ENCODE results near the gene BATF3.

Gene BATF3

DNA sequence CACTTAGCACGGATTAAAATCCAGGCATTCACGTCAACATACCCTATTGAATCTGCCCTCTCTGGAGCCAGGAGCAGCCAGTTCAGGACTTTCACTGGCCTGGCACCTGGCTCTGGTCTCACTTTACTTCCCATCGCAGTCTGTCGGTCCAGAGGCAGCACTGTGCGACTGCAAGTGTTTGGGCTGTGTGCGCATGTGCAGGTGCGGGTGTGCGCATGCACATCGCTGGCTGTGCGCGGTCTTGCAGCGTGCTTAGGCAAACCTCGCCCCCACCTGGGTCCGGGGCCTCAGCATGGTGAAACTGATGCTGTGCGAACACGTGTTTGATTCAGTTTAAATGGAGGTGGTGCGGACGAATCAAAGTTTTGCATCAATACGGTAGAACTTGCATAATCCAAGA, 53.1 kb downstream of the BATF3 start:
- Histone ChIP-seq H3K9ac (ENCODE audit: low read depth, low read length, poor library complexity, severe bottlenecking) (no peak overlapping the region), H3K9me3 (ENCODE audit: insufficient read depth, low read depth, low read length) (no peaks in the 10 kb centered on the region), H3K4me2 (ENCODE audit: low read depth, low read length, poor library complexity, severe bottlenecking) (no peak overlapping the region), H3K27me3 (ENCODE audit: insufficient read depth, low read length, poor library complexity, severe bottlenecking) (no peaks in the 10 kb centered on the region), H2AFZ (ENCODE audit: low read length) (no peak overlapping the region), H4K20me1 (ENCODE audit: insufficient read depth, low read length, poor library complexity, severe bottlenecking) (no peaks in the 10 kb centered on the region), H3K9me2 (replicated peaks; ENCODE audit: low read depth, low read length) (no peaks in the 10 kb centered on the region), H3K36me3 (ENCODE audit: insufficient read depth, low read length) (no peaks in the 10 kb centered on the region), H3F3A (ENCODE audit: low read depth) (no peaks in the 10 kb centered on the region), H3K4me3 (ENCODE audit: low read length, poor library complexity, severe bottlenecking) (no peak overlapping the region), H3K4me1 (ENCODE audit: insufficient read depth, low read length, poor library complexity, severe bottlenecking) (peaks cover 15% of the 10 kb centered on the region), H3K79me2 (ENCODE audit: insufficient read depth, low read length) (no peaks in the 10 kb centered on the region)
- TF ChIP-seq EZH2phosphoT487 (IDR thresholded peaks at IDR 0.05; ENCODE audit: borderline replicate concordance) = no peak
- TF ChIP-seq, protein P1, sequence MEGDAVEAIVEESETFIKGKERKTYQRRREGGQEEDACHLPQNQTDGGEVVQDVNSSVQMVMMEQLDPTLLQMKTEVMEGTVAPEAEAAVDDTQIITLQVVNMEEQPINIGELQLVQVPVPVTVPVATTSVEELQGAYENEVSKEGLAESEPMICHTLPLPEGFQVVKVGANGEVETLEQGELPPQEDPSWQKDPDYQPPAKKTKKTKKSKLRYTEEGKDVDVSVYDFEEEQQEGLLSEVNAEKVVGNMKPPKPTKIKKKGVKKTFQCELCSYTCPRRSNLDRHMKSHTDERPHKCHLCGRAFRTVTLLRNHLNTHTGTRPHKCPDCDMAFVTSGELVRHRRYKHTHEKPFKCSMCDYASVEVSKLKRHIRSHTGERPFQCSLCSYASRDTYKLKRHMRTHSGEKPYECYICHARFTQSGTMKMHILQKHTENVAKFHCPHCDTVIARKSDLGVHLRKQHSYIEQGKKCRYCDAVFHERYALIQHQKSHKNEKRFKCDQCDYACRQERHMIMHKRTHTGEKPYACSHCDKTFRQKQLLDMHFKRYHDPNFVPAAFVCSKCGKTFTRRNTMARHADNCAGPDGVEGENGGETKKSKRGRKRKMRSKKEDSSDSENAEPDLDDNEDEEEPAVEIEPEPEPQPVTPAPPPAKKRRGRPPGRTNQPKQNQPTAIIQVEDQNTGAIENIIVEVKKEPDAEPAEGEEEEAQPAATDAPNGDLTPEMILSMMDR (conservative IDR thresholded peaks at IDR 0.05; ENCODE audit: low read length) = no peak

- Histone ChIP-seq H3K9me3 (ENCODE audit: insufficient read depth, low read depth, low read length) (no peaks in the 10 kb centered on the region), H3K27me3 (ENCODE audit: insufficient read depth, low read length, poor library complexity, severe bottlenecking) (no peaks in the 10 kb centered on the region), H4K20me1 (ENCODE audit: insufficient read depth, low read length, poor library complexity, severe bottlenecking) (no peaks in the 10 kb centered on the region), H3K36me3 (ENCODE audit: insufficient read depth, low read length) (no peaks in the 10 kb centered on the region), H3K9me2 (replicated peaks; ENCODE audit: low read depth, low read length) (no peaks in the 10 kb centered on the region), H3F3A (ENCODE audit: low read depth) (no peaks in the 10 kb centered on the region), H3K79me2 (ENCODE audit: insufficient read depth, low read length) (no peaks in the 10 kb centered on the region), H2AFZ (ENCODE audit: low read length) (peak overlapping the region; percentile 1; the same call in 1 of the 2 replicates), H3K9ac (ENCODE audit: low read depth, low read length, poor library complexity, severe bottlenecking) (no peak overlapping the region), H3K4me3 (ENCODE audit: low read length, poor library complexity, severe bottlenecking) (no peak overlapping the region), H3K4me1 (ENCODE audit: insufficient read depth, low read length, poor library complexity, severe bottlenecking) (peaks cover 15% of the 10 kb centered on the region), H3K4me2 (ENCODE audit: low read depth, low read length, poor library complexity, severe bottlenecking) (no peak overlapping the region)
- no peak for TF ChIP-seq EZH2phosphoT487 (IDR thresholded peaks at IDR 0.05; ENCODE audit: borderline replicate concordance)
- TF ChIP-seq, protein P1 (conservative IDR thresholded peaks at IDR 0.05; ENCODE audit: low read length) = no peak
Observed at GRCh38 chr1:212645546-212646543, 53.8 kb downstream of the BATF3 start.

DNA sequence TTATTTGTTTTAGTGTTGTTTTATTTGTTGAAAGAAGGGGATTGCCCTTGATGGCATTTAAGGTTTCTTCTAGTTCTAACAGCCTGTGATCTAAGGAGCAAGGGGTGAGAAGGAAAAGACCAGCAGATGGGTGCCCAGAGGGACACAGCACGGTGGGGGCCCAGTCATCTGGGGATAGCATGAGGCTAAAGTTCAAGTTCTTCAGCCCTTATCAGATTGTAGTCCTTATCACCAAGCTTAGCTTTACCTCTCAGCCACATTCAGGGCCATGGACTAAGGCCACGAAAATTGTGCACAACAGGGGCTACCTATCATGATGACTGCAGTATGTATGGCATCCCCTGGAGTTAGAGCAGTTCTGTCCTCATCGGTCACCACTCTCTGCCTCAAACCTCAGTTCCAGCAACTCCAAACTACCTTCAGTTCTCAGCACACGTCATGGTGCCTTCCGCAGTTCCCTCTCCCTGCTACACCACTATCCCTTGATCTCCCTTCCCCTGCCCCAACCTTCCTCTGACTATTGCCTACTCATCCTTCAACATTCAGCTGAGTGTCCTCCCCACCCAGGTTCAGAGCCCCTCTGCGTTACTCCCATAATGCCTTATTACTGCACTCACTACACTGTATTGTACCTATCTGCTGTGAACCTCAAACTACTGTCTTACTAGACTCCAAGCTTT, 54.6 kb downstream of the BATF3 start:
- Histone ChIP-seq H3K9ac (ENCODE audit: low read depth, low read length, poor library complexity, severe bottlenecking) (no peak overlapping the region), H3K9me3 (ENCODE audit: insufficient read depth, low read depth, low read length) (no peaks in the 10 kb centered on the region), H3K4me1 (ENCODE audit: insufficient read depth, low read length, poor library complexity, severe bottlenecking) (peaks cover 15% of the 10 kb centered on the region), H3K36me3 (ENCODE audit: insufficient read depth, low read length) (no peaks in the 10 kb centered on the region), H2AFZ (ENCODE audit: low read length) (peak overlapping the region; percentile 1; the same call in 1 of the 2 replicates), H3K79me2 (ENCODE audit: insufficient read depth, low read length) (no peaks in the 10 kb centered on the region), H3F3A (ENCODE audit: low read depth) (no peaks in the 10 kb centered on the region), H4K20me1 (ENCODE audit: insufficient read depth, low read length, poor library complexity, severe bottlenecking) (no peaks in the 10 kb centered on the region), H3K4me2 (ENCODE audit: low read depth, low read length, poor library complexity, severe bottlenecking) (no peak overlapping the region), H3K4me3 (ENCODE audit: low read length, poor library complexity, severe bottlenecking) (no peak overlapping the region), H3K27me3 (ENCODE audit: insufficient read depth, low read length, poor library complexity, severe bottlenecking) (no peaks in the 10 kb centered on the region), H3K9me2 (replicated peaks; ENCODE audit: low read depth, low read length) (no peaks in the 10 kb centered on the region)
- TF ChIP-seq, protein P1 (conservative IDR thresholded peaks at IDR 0.05; ENCODE audit: low read length) = no peak
